HepG2 (cell line): Measurements from ENCODE around the gene CRYBA2. TPM values are rescaled to one million over a fixed set of nuclear protein-coding genes. Genes with fewer than 3 reads are reported as not detected.

ENCODE experiments used
- ARID5B ChIP-seq: IDR thresholded peaks from 2 replicates; pipeline ENCODE4 v1.4.0; 2020; ENCODE audit warnings: mild to moderate bottlenecking, missing genetic modification reagents
- FOXK1 ChIP-seq: sonication (generic); formaldehyde crosslinking; IDR thresholded peaks from 2 replicates; pipeline ENCODE4 v1.4.0; 2020; ENCODE audit warnings: low read depth, missing genetic modification reagents, borderline replicate concordance
- HIC2 ChIP-seq: sonication (generic); formaldehyde crosslinking; IDR thresholded peaks from 2 replicates; pipeline ENCODE4 v1.9.0; 2022; ENCODE audit warnings: low read depth, missing genetic modification reagents
- IKZF1 ChIP-seq: fragments of 450-650 bp; IDR thresholded peaks from 2 replicates; pipeline ENCODE4 v1.7.1; 2016
- JUNB ChIP-seq: sonication (generic); formaldehyde crosslinking; IDR thresholded peaks from 2 replicates; pipeline ENCODE4 v1.8.0; 2022; ENCODE audit warnings: missing genetic modification reagents, mild to moderate bottlenecking, borderline replicate concordance
- JUND ChIP-seq: sonication (generic); formaldehyde crosslinking; IDR thresholded peaks from 2 replicates; pipeline ENCODE4 v1.8.0; 2022; ENCODE audit warnings: mild to moderate bottlenecking, missing genetic modification reagents
- KAT8 ChIP-seq: IDR thresholded peaks from 2 replicates; pipeline ENCODE4 v1.6.1; 2016; ENCODE audit warnings: missing genetic modification reagents, missing compliant biosample characterization
- KMT2A ChIP-seq: sonication (generic); formaldehyde crosslinking; IDR thresholded peaks from 2 replicates; pipeline ENCODE4 v1.4.0; 2020; ENCODE audit warnings: missing genetic modification reagents
- LBX2 ChIP-seq: sonication (generic); formaldehyde crosslinking; IDR thresholded peaks from 2 replicates; pipeline ENCODE4 v1.5.0; 2020; ENCODE audit warnings: missing genetic modification reagents, mild to moderate bottlenecking, borderline replicate concordance
- MZF1 ChIP-seq: sonication (generic); formaldehyde crosslinking; IDR thresholded peaks from 2 replicates; pipeline ENCODE4 v1.8.1; 2023; ENCODE audit warnings: mild to moderate bottlenecking, missing genetic modification reagents, borderline replicate concordance
- PRMT3 ChIP-seq: sonication (generic); formaldehyde crosslinking; IDR thresholded peaks from 2 replicates; pipeline ENCODE4 v1.8.1; 2022; ENCODE audit warnings: low read depth, mild to moderate bottlenecking, moderate library complexity, missing genetic modification reagents, borderline replicate concordance
- RAD51 ChIP-seq: fragments of 450-650 bp; IDR thresholded peaks from 2 replicates; pipeline ENCODE4 v1.6.1; 2016; ENCODE audit warnings: borderline replicate concordance
- RARG ChIP-seq: sonication (generic); formaldehyde crosslinking; IDR thresholded peaks from 2 replicates; pipeline ENCODE4 v1.4.0; 2020; ENCODE audit warnings: low read depth, mild to moderate bottlenecking, missing genetic modification reagents
- RFX3 ChIP-seq: IDR thresholded peaks from 2 replicates; pipeline ENCODE4 v1.6.1; 2016; ENCODE audit warnings: missing biosample characterization, missing genetic modification reagents
- SUZ12 ChIP-seq: fragments of 150-350 bp; IDR thresholded peaks from 2 replicates; pipeline ENCODE4 v1.6.1; 2014; ENCODE audit warnings: low read depth, low read length
- TFDP2 ChIP-seq: sonication (generic); formaldehyde crosslinking; IDR thresholded peaks from 2 replicates; pipeline ENCODE4 v1.4.0; 2020; ENCODE audit warnings: missing genetic modification reagents
- ZFP90 ChIP-seq: sonication (generic); formaldehyde crosslinking; IDR thresholded peaks from 2 replicates; pipeline ENCODE4 v1.8.0; 2022; ENCODE audit warnings: missing genetic modification reagents, mild to moderate bottlenecking, inconsistent platforms, borderline replicate concordance
- ZNF34 ChIP-seq: sonication (generic); formaldehyde crosslinking; IDR thresholded peaks from 2 replicates; pipeline ENCODE4 v1.4.0; 2020; ENCODE audit warnings: mild to moderate bottlenecking, missing genetic modification reagents, borderline replicate concordance
- ZNF362 ChIP-seq: sonication (generic); formaldehyde crosslinking; IDR thresholded peaks from 2 replicates; pipeline ENCODE4 v1.4.0; 2020; ENCODE audit warnings: missing genetic modification reagents, mild to moderate bottlenecking, borderline replicate concordance
- ZNF598 ChIP-seq: sonication (generic); formaldehyde crosslinking; IDR thresholded peaks from 2 replicates; pipeline ENCODE4 v1.5.1; 2020; ENCODE audit warnings: mild to moderate bottlenecking, missing genetic modification reagents, borderline replicate concordance
- ZNF792 ChIP-seq: IDR thresholded peaks from 2 replicates; pipeline ENCODE4 v1.6.1; 2016
- polyA plus RNA-seq, 8 experiments: library from polyadenylated mRNA; depleted of rRNA in 3 of 8; stranded (reverse) in 7 of 8; unstranded in 1 of 8; fragments of >200 nt; fragmentation: Illumina TruSeq in 4 of 8; extraction: Trizol in 4 of 8; gene quantifications; 2 replicates each; pipeline versions ENCODE4 v1.2.1 to v1.2.3, GENCODE V29; 2011 to 2016; ENCODE audit warnings: low read depth in 4 of 8, missing spikeins in 1 of 8, mixed read lengths in 1 of 8; ENCODE audit not compliant: insufficient read depth in 1 of 8
- total RNA-seq, 5 experiments: library from RNA; depleted of rRNA; stranded (reverse); fragments of >200 nt; fragmentation: Illumina TruSeq; extraction: Trizol; gene quantifications; 2 replicates each; pipeline ENCODE4 v1.2.3, GENCODE V29; 2016; ENCODE audit warnings: low read depth in 1 of 5

CRYBA2 gene
- total and polyA plus RNA-seq, 2 of the 13 experiments (the other 11 are each of a cell fraction or from before 2014, with no cell fraction given): not detected

GRCh38 chr2:218995972-218996711, 2.9 kb upstream of the CRYBA2 start (continued):
- TF ChIP-seq LBX2 (CRISPR knock-in tag) (no peak), RARG (CRISPR knock-in tag) (no peak), PRMT3 (CRISPR knock-in tag) (no peak), RFX3 (CRISPR knock-in tag) (no peak), RAD51 (no peak), ZNF362 (no peak), KAT8 (CRISPR knock-in tag) (no peak), JUNB (CRISPR knock-in tag) (no peak), KMT2A (CRISPR knock-in tag) (0 out of 2 replicates have a peak, but pooled peaks have one; percentile 38), MZF1 (no peak), ZNF34 (no peak), IKZF1 (no peak), ZFP90 (no peak), ZNF598 (CRISPR knock-in tag) (no peak), JUND (CRISPR knock-in tag) (0 out of 2 replicates have a peak, but pooled peaks have one; percentile 29), SUZ12 (peak; percentile 29; the same call in 1 of the 2 replicates), HIC2 (CRISPR knock-in tag) (no peak), ARID5B (CRISPR knock-in tag) (peak; percentile 47; the same call in 1 of the 2 replicates), TFDP2 (CRISPR knock-in tag) (peak; percentile 52; the same call in 1 of the 2 replicates), ZNF792 (no peak), FOXK1 (CRISPR knock-in tag) (no peak)
